CD14-positive monocyte (primary cell): Measurements from ENCODE around the gene LEF1. TPM values are rescaled to one million over a fixed set of nuclear protein-coding genes. Genes with fewer than 3 reads are reported as not detected.

Experiments used
- DNase-seq, 3 donors: peaks; one replicate each; pipeline ENCODE4 v3.0.0-alpha.2; 2011 to 2022
- H2AFZ ChIP-seq: 2 replicates; pipeline ENCODE4 v1.6.0; 2012; ENCODE audit warnings: mild to moderate bottlenecking, low read depth, low read length, inconsistent platforms; ENCODE audit not compliant: insufficient read depth, poor library complexity, severe bottlenecking
- H3K27ac ChIP-seq, 2 donors: 1 replicate in 1 of 2; 2 replicates in 1 of 2; pipeline ENCODE4 v1.5.1; 2012 to 2013; ENCODE audit warnings: low read length in 2 of 2, control low read depth in 1 of 2, inconsistent platforms in 1 of 2, low read depth in 1 of 2, mild to moderate bottlenecking in 1 of 2
- H3K27me3 ChIP-seq, 2 donors: one replicate each; pipeline versions ENCODE4 v1.6.0 to v1.6.1; 2011 to 2013; ENCODE audit warnings: low read length in 2 of 2; ENCODE audit not compliant: control insufficient read depth in 2 of 2, insufficient read depth in 2 of 2
- H3K36me3 ChIP-seq, 2 donors: replicated peaks in 1 of 2; 1 replicate in 1 of 2; 2 replicates in 1 of 2; pipeline versions ENCODE4 v1.5.1 to v1.6.1; 2012 to 2013; ENCODE audit warnings: low read length in 2 of 2, control low read depth in 1 of 2, inconsistent platforms in 1 of 2, mild to moderate bottlenecking in 1 of 2; ENCODE audit not compliant: insufficient read depth in 2 of 2, control insufficient read depth in 1 of 2
- H3K4me1 ChIP-seq, 2 donors: 1 replicate in 1 of 2; 2 replicates in 1 of 2; pipeline versions ENCODE4 v1.5.1 to v1.6.1; 2012 to 2013; ENCODE audit warnings: low read length in 2 of 2, control low read depth in 1 of 2, inconsistent platforms in 1 of 2, mild to moderate bottlenecking in 1 of 2, moderate library complexity in 1 of 2; ENCODE audit not compliant: insufficient read depth in 2 of 2, control insufficient read depth in 1 of 2
- H3K4me2 ChIP-seq: replicated peaks from 2 replicates; pipeline ENCODE3; 2012; ENCODE audit warnings: low read length, moderate library complexity, mild to moderate bottlenecking; ENCODE audit not compliant: poor library complexity, severe bottlenecking; ENCODE audit errors: extremely low read depth
- H3K4me3 ChIP-seq, 3 experiments: fragments of 200-600 bp in 1 of 3; sonication (generic) in 1 of 3; replicated peaks in 1 of 3; 1 replicate in 2 of 3; 2 replicates in 1 of 3; pipeline ENCODE4 v1.5.1; 2011 to 2013; ENCODE audit warnings: low read length in 3 of 3, mild to moderate bottlenecking in 3 of 3, control low read depth in 2 of 3, low read depth in 2 of 3, inconsistent platforms in 1 of 3, moderate library complexity in 1 of 3
- H3K79me2 ChIP-seq: 2 replicates; pipeline ENCODE4 v1.6.0; 2012; ENCODE audit warnings: mild to moderate bottlenecking, control low read depth, inconsistent platforms, low read length, moderate library complexity; ENCODE audit not compliant: insufficient read depth
- H3K9ac ChIP-seq: 2 replicates; pipeline ENCODE4 v1.6.0; 2017; ENCODE audit warnings: low read length, mild to moderate bottlenecking; ENCODE audit not compliant: insufficient read depth, poor library complexity, severe bottlenecking
- H3K9me3 ChIP-seq, 2 donors: replicated peaks in 1 of 2; 1 replicate in 1 of 2; 2 replicates in 1 of 2; pipeline versions ENCODE4 v1.5.1 to v1.6.1; 2012 to 2013; ENCODE audit warnings: low read length in 2 of 2, control low read depth in 1 of 2; ENCODE audit not compliant: control insufficient read depth in 1 of 2, insufficient read depth in 1 of 2
- H4K20me1 ChIP-seq: 2 replicates; pipeline ENCODE4 v1.6.0; 2012; ENCODE audit warnings: mild to moderate bottlenecking, low read length, control low read depth, moderate library complexity; ENCODE audit not compliant: insufficient read depth
- H3K27ac Mint-ChIP-seq, 7 donors: one replicate each; pipeline ENCODE4 v1.8.0; 2020; ENCODE audit warnings: mild to moderate bottlenecking in 7 of 7, mixed read lengths in 7 of 7, moderate library complexity in 6 of 7, inconsistent platforms in 2 of 7
- H3K27me3 Mint-ChIP-seq, 3 donors: one replicate each; pipeline ENCODE4 v1.8.0; 2021 to 2022; ENCODE audit warnings: low read depth in 3 of 3, mild to moderate bottlenecking in 3 of 3, mixed read lengths in 3 of 3, moderate library complexity in 3 of 3, inconsistent platforms in 1 of 3
- H3K36me3 Mint-ChIP-seq, 2 donors: one replicate each; pipeline ENCODE4 v1.8.0; 2020; ENCODE audit warnings: mixed read lengths in 2 of 2, inconsistent platforms in 1 of 2, mild to moderate bottlenecking in 1 of 2
- H3K4me1 Mint-ChIP-seq: one replicate; pipeline ENCODE4 v1.8.0; 2020; ENCODE audit warnings: mild to moderate bottlenecking, mixed read lengths
- H3K4me3 Mint-ChIP-seq, 2 donors: one replicate each; pipeline ENCODE4 v1.8.0; 2020; ENCODE audit warnings: mild to moderate bottlenecking in 2 of 2, mixed read lengths in 2 of 2, moderate library complexity in 1 of 2
- H3K9me3 Mint-ChIP-seq, 7 donors: one replicate each; pipeline ENCODE4 v1.8.0; 2020 to 2022; ENCODE audit warnings: mixed read lengths in 7 of 7, mild to moderate bottlenecking in 6 of 7, moderate library complexity in 6 of 7, inconsistent platforms in 2 of 7
- CTCF ChIP-seq: fragments of 200-600 bp; IDR thresholded peaks from one replicate; pipeline ENCODE4 v1.8.0; 2022; ENCODE audit warnings: antibody characterized with exemption, mild to moderate bottlenecking
- WGBS: methylation state at CpG from one replicate; pipeline ENCODE4 v1.1.5; 2013; ENCODE audit warnings: missing lambda C conversion rate; ENCODE audit not compliant: insufficient coverage; 5-methylcytosine and 5-hydroxymethylcytosine counted together
- intact Hi-C, 2 donors: fragments of 100-400 bp; cut with micrococcal nuclease; formaldehyde crosslinking; loops; one replicate each; pipeline versions ENCODE4 v1.15.0 to v1.15.1; 2023
- polyA plus RNA-seq, 3 donors: library from polyadenylated mRNA; depleted of rRNA in 1 of 3; unstranded in 2 of 3; stranded (reverse) in 1 of 3; fragments of 300-500 nt in 2 of 3; fragments of >200 nt in 1 of 3; fragmentation: Illumina TruSeq in 2 of 3; gene quantifications; 1 replicate in 2 of 3; 2 replicates in 1 of 3; pipeline ENCODE4 v1.2.3, GENCODE V29; 2012 to 2021

The LEF1 gene
- polyA plus RNA-seq, 3 donors: 0.29 to 1.3 (median 0.61) TPM

GRCh38 chr4:108094131-108094530 is 74.6 kb downstream of the LEF1 start:
- no peak for DNase-seq
- no peak overlapping the region for H3K4me3 Mint-ChIP-seq
- no peak overlapping the region for H3K27ac Mint-ChIP-seq
- intact Hi-C loops: no loop called here
- H3K9me3 Mint-ChIP-seq: peaks cover 0 to 3% (median 0%) of the 10 kb centered on the region in 7 donors
- H3K27ac ChIP-seq: no peak overlapping the region
- H3K4me1 Mint-ChIP-seq: no peaks in the 10 kb centered on the region
- H3K4me2 ChIP-seq: no peak overlapping the region
- H2AFZ ChIP-seq: no peak overlapping the region
- H3K79me2 ChIP-seq: no peaks in the 10 kb centered on the region
- no peaks in the 10 kb centered on the region for H3K36me3 ChIP-seq
- H3K27me3 ChIP-seq: no peaks in the 10 kb centered on the region
- peaks cover 0 to 8% (median 0%) of the 10 kb centered on the region in 3 donors for H3K27me3 Mint-ChIP-seq
- TF ChIP-seq CTCF: no peak
- H3K9ac ChIP-seq: no peak overlapping the region
- no peaks in the 10 kb centered on the region for H3K9me3 ChIP-seq
- no peaks in the 10 kb centered on the region for H3K4me1 ChIP-seq
- H4K20me1 ChIP-seq: no peaks in the 10 kb centered on the region
- no peak overlapping the region for H3K4me3 ChIP-seq
- H3K36me3 Mint-ChIP-seq: no peaks in the 10 kb centered on the region
- 88% methylated on average over 1 of the region's 2 CpGs for WGBS

DNA sequence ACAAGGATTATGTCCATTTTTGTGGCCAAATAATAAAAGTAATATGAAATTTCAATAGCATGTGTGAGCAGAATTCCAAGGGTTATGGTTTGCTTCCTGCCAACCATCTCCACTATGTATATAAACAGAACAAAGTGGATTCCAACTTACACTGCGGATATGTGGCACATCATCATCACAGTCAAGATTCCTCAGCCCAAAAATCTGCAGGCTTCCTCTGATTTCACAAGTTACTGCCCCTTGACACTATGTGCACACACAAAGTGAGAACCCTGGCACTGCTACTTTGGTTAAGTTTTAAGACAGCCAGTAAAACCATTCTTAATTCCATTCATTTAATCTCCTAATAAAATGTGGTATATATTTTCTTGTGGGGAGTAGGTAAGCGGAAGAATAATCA is 76.4 kb downstream of the LEF1 start:
- no peak overlapping the region for H3K27ac Mint-ChIP-seq
- H3K9me3 ChIP-seq: no peaks in the 10 kb centered on the region
- no peak for DNase-seq
- H3K4me3 ChIP-seq: no peak overlapping the region
- TF ChIP-seq CTCF: no peak
- WGBS: 100% methylated on average over 1 of the region's 2 CpGs
- H3K36me3 Mint-ChIP-seq: no peaks in the 10 kb centered on the region
- H3K9me3 Mint-ChIP-seq: peaks cover 0 to 3% (median 0%) of the 10 kb centered on the region in 7 donors
- no peaks in the 10 kb centered on the region for H3K36me3 ChIP-seq
- H3K27ac ChIP-seq: no peak overlapping the region
- H4K20me1 ChIP-seq: no peaks in the 10 kb centered on the region
- no peaks in the 10 kb centered on the region for H3K4me1 ChIP-seq
- no peaks in the 10 kb centered on the region for H3K4me1 Mint-ChIP-seq
- H3K4me2 ChIP-seq: no peak overlapping the region
- H3K79me2 ChIP-seq: no peaks in the 10 kb centered on the region
- no peak overlapping the region for H2AFZ ChIP-seq
- no peak overlapping the region for H3K9ac ChIP-seq
- peaks cover 0 to 5% (median 0%) of the 10 kb centered on the region in 3 donors for H3K27me3 Mint-ChIP-seq
- H3K4me3 Mint-ChIP-seq: no peak overlapping the region
- H3K27me3 ChIP-seq: no peaks in the 10 kb centered on the region
- intact Hi-C loops: no loop called here
